Kidney (tissue), 14 donors: ENCODE measurements around the gene RPF1. TPM values are rescaled to one million over a fixed set of nuclear protein-coding genes. Genes with fewer than 3 reads are reported as not detected.
A peak's percentile ranks its signal among the peaks of the same experiment; 100 is the strongest.

Source experiments
- DNase-seq, 5 donors: peaks; one replicate each; pipeline ENCODE4 v3.0.0-alpha.2; 2013 to 2020
- FAIRE-seq: peaks from 2 replicates; lab custom pipeline; 2012; peaks lifted over from hg19 to GRCh38; lab: Jason Lieb, UNC
- H3K27ac ChIP-seq, 2 donors: one replicate each; pipeline ENCODE4 v1.7.0; 2013; ENCODE audit warnings: low read depth in 2 of 2, low read length in 2 of 2, inconsistent platforms in 1 of 2
- H3K27me3 ChIP-seq: one replicate; pipeline ENCODE4 v1.7.1; 2013; ENCODE audit warnings: low read length, inconsistent platforms; ENCODE audit not compliant: control insufficient read depth, insufficient read depth
- H3K36me3 ChIP-seq, 3 donors: one replicate each; pipeline versions ENCODE4 v1.7.0 to v1.7.1; 2013; ENCODE audit warnings: low read length in 3 of 3, control low read depth in 1 of 3, inconsistent platforms in 1 of 3; ENCODE audit not compliant: insufficient read depth in 3 of 3, control insufficient read depth in 2 of 3
- H3K4me1 ChIP-seq, 3 donors: one replicate each; pipeline versions ENCODE4 v1.7.0 to v1.7.1; 2013; ENCODE audit warnings: low read length in 3 of 3, inconsistent platforms in 1 of 3, low read depth in 1 of 3; ENCODE audit not compliant: control insufficient read depth in 2 of 3, insufficient read depth in 2 of 3
- H3K4me3 ChIP-seq, 3 donors: one replicate each; pipeline versions ENCODE4 v1.7.0 to v1.8.1; 2013; ENCODE audit warnings: low read length in 3 of 3, control low read depth in 1 of 3, inconsistent platforms in 1 of 3
- H3K9ac ChIP-seq, 3 donors: one replicate each; pipeline versions ENCODE4 v1.7.0 to v1.7.1; 2013; ENCODE audit warnings: low read length in 3 of 3, control low read depth in 1 of 3, inconsistent platforms in 1 of 3
- H3K9me3 ChIP-seq, 3 donors: one replicate each; pipeline versions ENCODE4 v1.7.0 to v1.7.1; 2013; ENCODE audit warnings: low read length in 3 of 3, control low read depth in 1 of 3, inconsistent platforms in 1 of 3; ENCODE audit not compliant: control insufficient read depth in 2 of 3, insufficient read depth in 1 of 3
- intact Hi-C: fragments of 100-400 bp; cut with DNase I; formaldehyde crosslinking; loops from one replicate; pipeline ENCODE4 v1.11.1; 2022
- polyA plus RNA-seq: library from polyadenylated mRNA; stranded (reverse); fragments of 350-450 nt; fragmentation: Illumina TruSeq; extraction: RNeasy Lipid Tissue Mini Kit (QIAGEN cat#74804); gene quantifications from one replicate; pipeline ENCODE4 v1.2.3, GENCODE V29; 2014; ENCODE audit warnings: low read depth, low replicate concordance; ENCODE audit not compliant: insufficient read depth
- total RNA-seq: library from RNA; stranded (reverse); fragmentation: NEBNext Ultra II Directional; extraction: Animal tissue kit (Norgen Biotek cat#: 25700); gene quantifications from one replicate; pipeline ENCODE4 v1.2.1, GENCODE V29; 2021
- TF ChIP-seq, protein P1 (sequence below): IDR thresholded peaks from 3 replicates; pipeline ENCODE4 v1.5.1; 2012; ENCODE audit warnings: mild to moderate bottlenecking, moderate library complexity, borderline replicate concordance; ENCODE audit not compliant: insufficient read depth; ENCODE audit errors: extremely low read depth
- donor health status: control.
- donor health status: control.
- donor health status: control.
- donor health status: control.
- donor health status: control.
- donor health status: DM: yes; HTN: yes; CAD: no.
- donor health status: Normal renal cell carcinoma (clear cell type).

The RPF1 gene
- total and polyA plus RNA-seq, 2 donors from 2014 or later = 29.6 to 44.1 TPM

DNA sequence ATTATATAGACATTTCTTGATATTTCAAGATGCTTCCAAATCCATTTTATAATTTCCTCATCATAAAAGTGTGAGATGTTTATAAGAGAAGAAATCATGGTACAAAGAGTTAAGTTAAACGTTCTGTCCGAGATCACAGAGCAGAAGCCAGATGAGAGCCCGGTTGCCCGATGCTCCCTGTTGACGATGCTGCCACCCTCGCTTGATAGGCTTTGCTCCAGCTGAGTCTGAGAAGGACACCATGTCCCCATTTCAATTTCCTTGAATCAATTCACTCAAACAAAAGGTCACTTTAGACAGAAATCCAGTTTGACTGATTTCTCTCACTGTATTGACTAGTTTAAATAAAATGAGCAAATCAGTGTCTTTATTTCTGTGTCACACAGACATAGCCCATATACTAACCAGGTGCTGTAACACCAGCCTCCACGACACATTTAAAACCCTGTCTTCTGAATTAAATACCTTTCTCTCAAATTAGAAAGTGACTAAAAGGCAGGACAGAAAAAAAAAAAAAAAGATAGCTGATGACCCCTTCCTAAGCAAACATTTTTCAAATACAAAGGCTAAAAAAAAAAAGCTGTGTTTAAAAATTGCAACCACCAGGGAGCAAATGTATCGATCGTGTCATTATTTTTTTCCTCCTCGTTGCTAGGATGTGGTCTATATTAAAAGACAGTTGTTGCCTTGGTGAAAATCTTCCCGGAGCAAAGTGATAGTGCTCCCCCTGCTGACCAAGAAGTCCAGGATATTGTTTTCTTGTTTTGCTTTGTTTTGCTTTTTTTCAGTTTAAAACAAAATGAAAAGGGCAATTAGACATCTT lies 45.6 kb upstream of the RPF1 start:
- H3K36me3 ChIP-seq = no peaks in the 10 kb centered on the region
- FAIRE-seq = peak; percentile 97

GRCh38 chr1:84434081-84434769 lies 44.8 kb upstream of the RPF1 start:
- Histone ChIP-seq H3K4me3 (no peak overlapping the region), H3K27ac (no peak overlapping the region), H3K9ac (no peak overlapping the region), H3K27me3 (no peaks in the 10 kb centered on the region), H3K4me1 (no peaks in the 10 kb centered on the region), H3K36me3 (no peaks in the 10 kb centered on the region), H3K9me3 (no peaks in the 10 kb centered on the region)
- DNase-seq = no peak
- TF ChIP-seq, protein P1, sequence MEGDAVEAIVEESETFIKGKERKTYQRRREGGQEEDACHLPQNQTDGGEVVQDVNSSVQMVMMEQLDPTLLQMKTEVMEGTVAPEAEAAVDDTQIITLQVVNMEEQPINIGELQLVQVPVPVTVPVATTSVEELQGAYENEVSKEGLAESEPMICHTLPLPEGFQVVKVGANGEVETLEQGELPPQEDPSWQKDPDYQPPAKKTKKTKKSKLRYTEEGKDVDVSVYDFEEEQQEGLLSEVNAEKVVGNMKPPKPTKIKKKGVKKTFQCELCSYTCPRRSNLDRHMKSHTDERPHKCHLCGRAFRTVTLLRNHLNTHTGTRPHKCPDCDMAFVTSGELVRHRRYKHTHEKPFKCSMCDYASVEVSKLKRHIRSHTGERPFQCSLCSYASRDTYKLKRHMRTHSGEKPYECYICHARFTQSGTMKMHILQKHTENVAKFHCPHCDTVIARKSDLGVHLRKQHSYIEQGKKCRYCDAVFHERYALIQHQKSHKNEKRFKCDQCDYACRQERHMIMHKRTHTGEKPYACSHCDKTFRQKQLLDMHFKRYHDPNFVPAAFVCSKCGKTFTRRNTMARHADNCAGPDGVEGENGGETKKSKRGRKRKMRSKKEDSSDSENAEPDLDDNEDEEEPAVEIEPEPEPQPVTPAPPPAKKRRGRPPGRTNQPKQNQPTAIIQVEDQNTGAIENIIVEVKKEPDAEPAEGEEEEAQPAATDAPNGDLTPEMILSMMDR = no peak
- no peak for FAIRE-seq
- intact Hi-C loops = loop anchor here (10.0 kb wide), 1 partner anchor 321 kb away; no protein-coding TSS in a partner anchor

More for the DNA sequence above, 45.6 kb upstream of the RPF1 start:
- no peaks in the 10 kb centered on the region for H3K9me3 ChIP-seq
- no peaks in the 10 kb centered on the region for H3K4me1 ChIP-seq
- TF ChIP-seq, protein P1 = peak; percentile 72
- no peak overlapping the region for H3K9ac ChIP-seq
- H3K27ac ChIP-seq = no peak overlapping the region
- H3K4me3 ChIP-seq = peak overlapping the region in 2 of 3 donors; percentile 24 to 40
- DNase-seq = peak; percentile 38 to 86 (median 50)
- H3K27me3 ChIP-seq = no peaks in the 10 kb centered on the region
- intact Hi-C loops = loop anchor here (10.0 kb wide), 1 partner anchor 321 kb away; no protein-coding TSS in a partner anchor

GRCh38 chr1:84434801-84435549 lies 44.1 kb upstream of the RPF1 start:
- FAIRE-seq = no peak
- H3K9ac ChIP-seq = no peak overlapping the region
- H3K27me3 ChIP-seq = no peaks in the 10 kb centered on the region
- H3K36me3 ChIP-seq = no peaks in the 10 kb centered on the region
- H3K9me3 ChIP-seq = no peaks in the 10 kb centered on the region
- intact Hi-C loops = loop anchor here (10.0 kb wide), 1 partner anchor 320 kb away; no protein-coding TSS in a partner anchor
- no peak overlapping the region for H3K27ac ChIP-seq
- H3K4me3 ChIP-seq = peak overlapping the region in 1 of 3 donors; percentile 6
- no peak for DNase-seq
- H3K4me1 ChIP-seq = no peaks in the 10 kb centered on the region
- TF ChIP-seq, protein P1 = no peak
